RWPE2 (cell line): ENCODE measurements around the gene TNRC6C.

ENCODE experiments used
- ATAC-seq: fragments of 200-7000 bp; cut with Tn5 transposase; 3 replicates; pipeline ENCODE4 v1.9.1; 2021; ENCODE audit warnings: low read depth
- DNase-seq: peaks from one replicate; pipeline ENCODE4 v3.0.0-alpha.2; 2020; ENCODE audit warnings: low spot score
- H3K27ac ChIP-seq: fragments of 450-650 bp; 2 replicates; pipeline ENCODE4 v1.5.1; 2017; ENCODE audit warnings: mild to moderate bottlenecking; ENCODE audit not compliant: poor library complexity, severe bottlenecking
- H3K27me3 ChIP-seq: fragments of 250-450 bp; sonication (Bioruptor Pico); 2 replicates; pipeline ENCODE4 v1.5.1; 2021; ENCODE audit warnings: mild to moderate bottlenecking, moderate library complexity; ENCODE audit not compliant: insufficient read depth, poor library complexity, severe bottlenecking
- H3K36me3 ChIP-seq: fragments of 250-450 bp; sonication (Bioruptor Pico); 2 replicates; pipeline ENCODE4 v1.5.1; 2020; ENCODE audit warnings: low read depth, mild to moderate bottlenecking, moderate library complexity
- H3K4me1 ChIP-seq: fragments of 250-450 bp; sonication (Bioruptor Pico); 2 replicates; pipeline ENCODE4 v1.5.1; 2021; ENCODE audit warnings: mild to moderate bottlenecking, moderate library complexity; ENCODE audit not compliant: insufficient read depth, poor library complexity, severe bottlenecking
- H3K4me3 ChIP-seq: fragments of 250-450 bp; sonication (Bioruptor Pico); 2 replicates; pipeline ENCODE4 v1.5.1; 2021; ENCODE audit warnings: mild to moderate bottlenecking, moderate library complexity; ENCODE audit not compliant: severe bottlenecking
- H3K9me3 ChIP-seq: fragments of 250-450 bp; sonication (Bioruptor Pico); 2 replicates; pipeline ENCODE4 v1.5.1; 2021; ENCODE audit warnings: mild to moderate bottlenecking, moderate library complexity; ENCODE audit not compliant: severe bottlenecking
- CTCF ChIP-seq: fragments of 450-650 bp; IDR thresholded peaks from one replicate; pipeline ENCODE4 v1.5.1; 2017; ENCODE audit warnings: mild to moderate bottlenecking, moderate library complexity; ENCODE audit not compliant: poor library complexity, severe bottlenecking

The TNRC6C gene

GRCh38 chr17:77915594-77916021 is 42.9 kb upstream of the TNRC6C start:
- DNase-seq (no peak), ATAC-seq (no peak)
- Histone ChIP-seq H3K36me3 (no peaks in the 10 kb centered on the region), H3K27ac (no peak overlapping the region), H3K4me1 (no peaks in the 10 kb centered on the region), H3K4me3 (no peak overlapping the region), H3K27me3 (peaks cover 47% of the 10 kb centered on the region), H3K9me3 (no peaks in the 10 kb centered on the region)
- TF ChIP-seq CTCF: no peak

- no peak for TF ChIP-seq CTCF
- H3K4me3 ChIP-seq: no peak overlapping the region
Measured at GRCh38 chr17:77916264-77916663, 42.2 kb upstream of the TNRC6C start.

GRCh38 chr17:77916703-77917481 is 41.6 kb upstream of the TNRC6C start:
- TF ChIP-seq CTCF: no peak
- ATAC-seq (no peak), DNase-seq (no peak)
- H3K27ac ChIP-seq: no peak overlapping the region
- H3K36me3 ChIP-seq: no peaks in the 10 kb centered on the region
- H3K4me3 ChIP-seq: no peak overlapping the region
- H3K27me3 ChIP-seq: peaks cover 34% of the 10 kb centered on the region
- no peaks in the 10 kb centered on the region for H3K9me3 ChIP-seq
- no peaks in the 10 kb centered on the region for H3K4me1 ChIP-seq

More at GRCh38 chr17:77916264-77916663, 42.2 kb upstream of the TNRC6C start:
- H3K9me3 ChIP-seq: no peaks in the 10 kb centered on the region
- no peak overlapping the region for H3K27ac ChIP-seq
- H3K4me1 ChIP-seq: no peaks in the 10 kb centered on the region
- no peaks in the 10 kb centered on the region for H3K36me3 ChIP-seq
- ATAC-seq (no peak), DNase-seq (no peak)
- H3K27me3 ChIP-seq: peaks cover 40% of the 10 kb centered on the region

GRCh38 chr17:77919276-77919675 is 39.2 kb upstream of the TNRC6C start:
- H3K27me3 ChIP-seq: peaks cover 38% of the 10 kb centered on the region
- DNase-seq (no peak), ATAC-seq (no peak)
- no peaks in the 10 kb centered on the region for H3K9me3 ChIP-seq
- H3K4me3 ChIP-seq: no peak overlapping the region
- H3K27ac ChIP-seq: no peak overlapping the region
- no peaks in the 10 kb centered on the region for H3K36me3 ChIP-seq
- no peaks in the 10 kb centered on the region for H3K4me1 ChIP-seq
- TF ChIP-seq CTCF: no peak

- no peak for TF ChIP-seq CTCF
- Histone ChIP-seq H3K36me3 (no peaks in the 10 kb centered on the region), H3K4me3 (no peak overlapping the region), H3K27me3 (peaks cover 36% of the 10 kb centered on the region), H3K27ac (no peak overlapping the region), H3K9me3 (no peaks in the 10 kb centered on the region), H3K4me1 (no peaks in the 10 kb centered on the region)
- DNase-seq (no peak), ATAC-seq (no peak)
Measured at GRCh38 chr17:77923135-77923534, 35.4 kb upstream of the TNRC6C start.
